ENCODE measurements around the gene GSTO1. TPM values are rescaled to one million over a fixed set of nuclear protein-coding genes. Genes with fewer than 3 reads are reported as not detected.

Gene GSTO1
- polyA plus RNA-seq, 1 experiment = 227 TPM

GRCh38 chr10:104273899-104274575, 19.3 kb downstream of the GSTO1 start:
- H3K27ac ChIP-seq (ENCODE audit: low read depth, low read length) = no peak overlapping the region
- H3K9me3 ChIP-seq (ENCODE audit: control insufficient read depth, insufficient read depth, low read length) = peaks cover 6% of the 10 kb centered on the region; the same call in 1 of the 2 replicates
- ChIA-PET CTCF (interaction anchor here (0.6 to 12.7 kb wide), 35 partner anchors 8 to 561 kb away, joined by 3 to 292 read pairs (median 6); partner anchors contain the start of genes CFAP43, CFAP58, GSTO1 and ITPRIP), POLR2A (interaction anchor here (1.1 to 2.7 kb wide), 5 partner anchors 13 to 153 kb away, joined by 3 to 13 read pairs (median 3); partner anchors contain the start of genes GSTO1 and ITPRIP)
- H3K4me3 ChIP-seq (ENCODE audit: low read depth, low read length) = no peak overlapping the region
- H3K27me3 ChIP-seq (ENCODE audit: control insufficient read depth, insufficient read depth, low read length) = peaks cover 2% of the 10 kb centered on the region
- DNase-seq (ENCODE audit: low read depth, low spot score) = no peak
- TF ChIP-seq, protein P1, sequence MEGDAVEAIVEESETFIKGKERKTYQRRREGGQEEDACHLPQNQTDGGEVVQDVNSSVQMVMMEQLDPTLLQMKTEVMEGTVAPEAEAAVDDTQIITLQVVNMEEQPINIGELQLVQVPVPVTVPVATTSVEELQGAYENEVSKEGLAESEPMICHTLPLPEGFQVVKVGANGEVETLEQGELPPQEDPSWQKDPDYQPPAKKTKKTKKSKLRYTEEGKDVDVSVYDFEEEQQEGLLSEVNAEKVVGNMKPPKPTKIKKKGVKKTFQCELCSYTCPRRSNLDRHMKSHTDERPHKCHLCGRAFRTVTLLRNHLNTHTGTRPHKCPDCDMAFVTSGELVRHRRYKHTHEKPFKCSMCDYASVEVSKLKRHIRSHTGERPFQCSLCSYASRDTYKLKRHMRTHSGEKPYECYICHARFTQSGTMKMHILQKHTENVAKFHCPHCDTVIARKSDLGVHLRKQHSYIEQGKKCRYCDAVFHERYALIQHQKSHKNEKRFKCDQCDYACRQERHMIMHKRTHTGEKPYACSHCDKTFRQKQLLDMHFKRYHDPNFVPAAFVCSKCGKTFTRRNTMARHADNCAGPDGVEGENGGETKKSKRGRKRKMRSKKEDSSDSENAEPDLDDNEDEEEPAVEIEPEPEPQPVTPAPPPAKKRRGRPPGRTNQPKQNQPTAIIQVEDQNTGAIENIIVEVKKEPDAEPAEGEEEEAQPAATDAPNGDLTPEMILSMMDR (IDR thresholded peaks at IDR 0.05; ENCODE audit: low read depth, low read length) = no peak

- ChIA-PET POLR2A (interaction anchor here (0.6 to 2.7 kb wide), 6 partner anchors 9 to 387 kb away, joined by 3 to 13 read pairs (median 5); partner anchors contain the start of genes GSTO1 and ITPRIP), CTCF (interaction anchor here (0.5 to 12.7 kb wide), 36 partner anchors 9 to 557 kb away, joined by 3 to 292 read pairs (median 6); partner anchors contain the start of genes CFAP43, CFAP58, GSTO1 and ITPRIP)
- Histone ChIP-seq H3K4me3 (ENCODE audit: low read depth, low read length) (peak overlapping the region; percentile 32), H3K9me3 (ENCODE audit: control insufficient read depth, insufficient read depth, low read length) (peaks cover 1% of the 10 kb centered on the region; the same call in 1 of the 2 replicates), H3K27ac (ENCODE audit: low read depth, low read length) (no peak overlapping the region), H3K27me3 (ENCODE audit: control insufficient read depth, insufficient read depth, low read length) (peaks cover 2% of the 10 kb centered on the region)
- TF ChIP-seq, protein P1 (IDR thresholded peaks at IDR 0.05; ENCODE audit: low read depth, low read length) = peak; percentile 84
- DNase-seq (ENCODE audit: low read depth, low spot score) = no peak
These were observed 20.4 kb downstream of the GSTO1 start for GRCh38 chr10:104274762-104275721.

DNA sequence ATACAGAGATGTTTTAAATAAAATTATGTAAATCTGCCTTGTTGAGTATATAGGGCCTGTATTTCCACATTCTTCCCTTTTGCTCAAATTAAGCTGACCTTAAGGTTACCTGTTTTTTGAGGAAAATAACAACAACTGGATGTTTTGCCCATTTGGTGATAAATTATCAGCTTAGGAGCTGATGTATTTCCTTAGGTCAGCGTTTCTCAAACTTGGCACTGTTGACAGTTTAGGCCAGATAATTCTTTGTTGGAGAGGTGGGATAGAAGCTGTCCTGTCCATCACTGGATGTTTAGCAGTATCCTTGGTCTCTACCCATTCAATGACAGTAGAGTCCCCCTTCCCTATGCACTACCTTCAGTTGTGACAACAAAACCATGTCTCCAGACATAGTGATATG, 21.5 kb downstream of the GSTO1 start:
- H3K27ac ChIP-seq (ENCODE audit: low read depth, low read length) = no peak overlapping the region
- POLR2A ChIA-PET = no interaction called here
- DNase-seq (ENCODE audit: low read depth, low spot score) = no peak
- H3K27me3 ChIP-seq (ENCODE audit: control insufficient read depth, insufficient read depth, low read length) = peaks cover 2% of the 10 kb centered on the region
- no peak overlapping the region for H3K4me3 ChIP-seq (ENCODE audit: low read depth, low read length)
- CTCF ChIA-PET = interaction anchor here (0.7 to 12.7 kb wide), 9 partner anchors 9 to 388 kb away, joined by 3 to 292 read pairs (median 39); partner anchors contain the start of genes CFAP58 and GSTO1
- TF ChIP-seq, protein P1 (IDR thresholded peaks at IDR 0.05; ENCODE audit: low read depth, low read length) = no peak
- H3K9me3 ChIP-seq (ENCODE audit: control insufficient read depth, insufficient read depth, low read length) = no peaks in the 10 kb centered on the region; the same call in 1 of the 2 replicates

DNA sequence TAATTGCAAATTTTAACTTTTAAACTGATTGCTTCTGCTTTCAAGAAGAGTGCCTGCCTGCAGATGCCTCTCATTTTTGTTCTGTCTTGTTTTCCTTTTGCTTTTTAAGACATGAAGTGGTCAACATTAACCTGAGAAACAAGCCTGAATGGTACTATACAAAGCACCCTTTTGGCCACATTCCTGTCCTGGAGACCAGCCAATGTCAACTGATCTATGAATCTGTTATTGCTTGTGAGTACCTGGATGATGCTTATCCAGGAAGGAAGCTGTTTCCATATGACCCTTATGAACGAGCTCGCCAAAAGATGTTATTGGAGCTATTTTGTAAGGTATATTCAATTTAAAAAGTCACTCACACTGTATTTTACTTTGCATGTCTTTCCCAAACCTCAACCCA, 23.1 kb downstream of the GSTO1 start:
- TF ChIP-seq, protein P1 (IDR thresholded peaks at IDR 0.05; ENCODE audit: low read depth, low read length) = no peak
- ChIA-PET CTCF (interaction anchor here (0.9 to 12.7 kb wide), 2 partner anchors 14 to 72 kb away, joined by 3 to 292 read pairs; no protein-coding TSS in a partner anchor), POLR2A (no interaction called here)
- Histone ChIP-seq H3K27ac (ENCODE audit: low read depth, low read length) (no peak overlapping the region), H3K9me3 (ENCODE audit: control insufficient read depth, insufficient read depth, low read length) (no peaks in the 10 kb centered on the region; the same call in 1 of the 2 replicates), H3K27me3 (ENCODE audit: control insufficient read depth, insufficient read depth, low read length) (peaks cover 2% of the 10 kb centered on the region), H3K4me3 (ENCODE audit: low read depth, low read length) (no peak overlapping the region)
- no peak for DNase-seq (ENCODE audit: low read depth, low spot score)

All from AG04450 (cell line).